ENCODE measurements around the gene RTN1.

The RTN1 gene

DNA sequence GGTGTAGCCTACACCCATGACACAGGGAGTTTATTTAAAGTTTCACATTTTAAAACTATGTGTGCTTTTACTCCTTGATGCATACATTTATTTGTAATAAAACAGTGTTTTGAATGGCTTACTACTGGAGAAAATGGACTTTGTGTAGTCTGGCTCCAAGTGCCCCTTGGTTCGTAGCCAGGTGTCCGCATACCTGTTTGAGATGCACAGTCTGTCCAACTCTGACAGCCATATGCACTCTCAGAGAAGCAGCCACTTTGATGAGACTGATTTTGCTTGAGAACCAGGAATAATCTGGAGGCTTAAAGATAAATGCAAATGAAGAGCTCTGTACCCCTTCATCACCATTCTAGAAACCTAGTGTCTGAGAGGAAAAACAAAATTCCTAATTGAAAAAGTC lies 24.0 kb downstream of the RTN1 start:
- no peak overlapping the region for H3K4me2 ChIP-seq (ENCODE audit: low read length)
- no peaks in the 10 kb centered on the region for H4K20me1 ChIP-seq (ENCODE audit: insufficient read depth, low read length)
- H3K27ac ChIP-seq (ENCODE audit: low read length): no peak overlapping the region
- H3K4me3 ChIP-seq (ENCODE audit: low read length): no peak overlapping the region
- H3K9ac ChIP-seq (ENCODE audit: low read length): no peak overlapping the region
- no peak for TF ChIP-seq EZH2phosphoT487 (IDR thresholded peaks at IDR 0.05; ENCODE audit: low read depth)
- TF ChIP-seq CTCF (IDR thresholded peaks at IDR 0.05; ENCODE audit: low read depth, low read length): no peak
- peaks cover 16% of the 10 kb centered on the region for H3K4me1 ChIP-seq (ENCODE audit: low read length)
- no peaks in the 10 kb centered on the region; the same call in 1 of the 2 replicates for H3K27me3 ChIP-seq (ENCODE audit: low read depth, low read length)
- H2AFZ ChIP-seq (ENCODE audit: low read depth, low read length): no peak overlapping the region
- no peaks in the 10 kb centered on the region for H3K79me2 ChIP-seq (ENCODE audit: low read length)
- no peaks in the 10 kb centered on the region for H3K9me3 ChIP-seq (ENCODE audit: insufficient read depth, low read length)
- no peaks in the 10 kb centered on the region for H3K36me3 ChIP-seq (replicated peaks; ENCODE audit: low read depth, low read length)

GRCh38 chr14:59845245-59845644 lies 25.3 kb downstream of the RTN1 start:
- H3K4me3 ChIP-seq (ENCODE audit: low read length): no peak overlapping the region
- no peaks in the 10 kb centered on the region for H3K9me3 ChIP-seq (ENCODE audit: insufficient read depth, low read length)
- no peak overlapping the region for H2AFZ ChIP-seq (ENCODE audit: low read depth, low read length)
- H3K27me3 ChIP-seq (ENCODE audit: low read depth, low read length): no peaks in the 10 kb centered on the region; the same call in 1 of the 2 replicates
- no peak overlapping the region for H3K4me2 ChIP-seq (ENCODE audit: low read length)
- peaks cover 16% of the 10 kb centered on the region for H3K4me1 ChIP-seq (ENCODE audit: low read length)
- no peaks in the 10 kb centered on the region for H3K79me2 ChIP-seq (ENCODE audit: low read length)
- no peak overlapping the region for H3K9ac ChIP-seq (ENCODE audit: low read length)
- H4K20me1 ChIP-seq (ENCODE audit: insufficient read depth, low read length): no peaks in the 10 kb centered on the region
- H3K36me3 ChIP-seq (replicated peaks; ENCODE audit: low read depth, low read length): no peaks in the 10 kb centered on the region
- TF ChIP-seq EZH2phosphoT487 (IDR thresholded peaks at IDR 0.05; ENCODE audit: low read depth) (no peak), CTCF (IDR thresholded peaks at IDR 0.05; ENCODE audit: low read depth, low read length) (no peak)
- no peak overlapping the region for H3K27ac ChIP-seq (ENCODE audit: low read length)

DNA sequence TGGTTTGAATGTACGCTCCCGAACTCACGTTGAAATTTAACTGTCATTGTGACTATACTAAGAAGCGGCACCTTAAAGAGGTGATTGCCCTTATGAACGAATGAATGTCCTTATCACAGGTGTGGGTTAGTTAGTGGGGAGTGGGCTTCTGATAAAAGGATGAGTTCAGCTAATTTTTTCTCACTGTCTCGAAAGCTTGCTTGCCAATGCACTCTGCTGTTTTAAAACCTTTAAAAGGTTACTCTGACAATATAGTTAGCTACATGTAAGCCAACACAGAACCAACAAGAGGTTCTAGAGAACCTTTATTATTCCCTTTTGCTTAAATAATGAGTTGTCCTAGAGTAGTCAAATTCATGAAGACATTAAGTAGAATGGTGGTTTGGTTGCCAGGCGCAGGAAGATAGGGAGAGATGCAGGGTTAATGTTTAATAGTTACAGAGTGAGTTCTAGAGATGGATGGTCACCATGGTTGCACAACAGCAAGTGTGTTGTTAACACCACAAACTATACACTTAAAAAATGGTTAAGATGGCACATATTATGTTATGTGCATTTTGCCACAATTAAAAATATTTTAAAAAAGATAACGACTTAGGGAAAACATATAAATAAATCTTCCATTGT lies 26.3 kb downstream of the RTN1 start:
- Histone ChIP-seq H3K4me2 (ENCODE audit: low read length) (no peak overlapping the region), H3K79me2 (ENCODE audit: low read length) (no peaks in the 10 kb centered on the region), H3K27me3 (ENCODE audit: low read depth, low read length) (no peaks in the 10 kb centered on the region; the same call in 1 of the 2 replicates), H2AFZ (ENCODE audit: low read depth, low read length) (no peak overlapping the region), H3K9me3 (ENCODE audit: insufficient read depth, low read length) (no peaks in the 10 kb centered on the region), H3K36me3 (replicated peaks; ENCODE audit: low read depth, low read length) (no peaks in the 10 kb centered on the region), H3K9ac (ENCODE audit: low read length) (no peak overlapping the region), H3K4me1 (ENCODE audit: low read length) (peaks cover 7% of the 10 kb centered on the region), H4K20me1 (ENCODE audit: insufficient read depth, low read length) (no peaks in the 10 kb centered on the region), H3K27ac (ENCODE audit: low read length) (no peak overlapping the region), H3K4me3 (ENCODE audit: low read length) (no peak overlapping the region)
- TF ChIP-seq EZH2phosphoT487 (IDR thresholded peaks at IDR 0.05; ENCODE audit: low read depth) (no peak), CTCF (IDR thresholded peaks at IDR 0.05; ENCODE audit: low read depth, low read length) (no peak)

DNA sequence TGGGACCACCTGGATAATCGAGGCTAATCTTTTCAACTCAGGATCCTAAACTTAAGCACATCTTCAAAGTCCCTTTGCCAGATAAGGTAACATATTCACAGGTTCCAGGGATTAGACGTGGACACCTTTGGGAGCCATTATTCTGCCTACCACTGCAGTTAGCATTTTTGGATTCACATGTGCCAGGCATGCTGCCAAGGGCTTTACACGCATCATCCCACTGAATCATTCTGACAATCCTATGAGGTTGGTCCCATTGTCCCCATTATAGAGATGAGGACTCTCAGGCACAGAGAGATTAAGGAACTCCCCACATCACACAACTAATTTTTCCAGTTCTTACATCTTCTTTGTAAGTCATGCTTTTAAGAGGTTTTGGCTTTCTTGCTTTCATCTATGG lies 34.5 kb downstream of the RTN1 start:
- H3K9ac ChIP-seq (ENCODE audit: low read length): no peak overlapping the region
- H3K27me3 ChIP-seq (ENCODE audit: low read depth, low read length): no peaks in the 10 kb centered on the region
- H3K4me1 ChIP-seq (ENCODE audit: low read length): no peaks in the 10 kb centered on the region
- no peaks in the 10 kb centered on the region for H3K36me3 ChIP-seq (replicated peaks; ENCODE audit: low read depth, low read length)
- H2AFZ ChIP-seq (ENCODE audit: low read depth, low read length): no peak overlapping the region
- no peak overlapping the region for H3K4me2 ChIP-seq (ENCODE audit: low read length)
- no peak for TF ChIP-seq EZH2phosphoT487 (IDR thresholded peaks at IDR 0.05; ENCODE audit: low read depth)
- TF ChIP-seq CTCF (IDR thresholded peaks at IDR 0.05; ENCODE audit: low read depth, low read length): no peak
- no peaks in the 10 kb centered on the region for H3K9me3 ChIP-seq (ENCODE audit: insufficient read depth, low read length)
- no peak overlapping the region for H3K4me3 ChIP-seq (ENCODE audit: low read length)
- H4K20me1 ChIP-seq (ENCODE audit: insufficient read depth, low read length): no peaks in the 10 kb centered on the region
- no peaks in the 10 kb centered on the region for H3K79me2 ChIP-seq (ENCODE audit: low read length)
- H3K27ac ChIP-seq (ENCODE audit: low read length): no peak overlapping the region

Measured in OCI-LY3 (cell line).